Stimulated activated CD8-positive, alpha-beta memory T cell treated with anti-CD3 and anti-CD28 coated beads, Interleukin-2, amount 100 ng/mL, for 1 hour (primary cell): ENCODE measurements around the gene TOP3B.

Experiments
- DNase-seq, 2 donors: peaks; one replicate each; pipeline ENCODE4 v3.0.0-alpha.2; 2020; ENCODE audit warnings: low read depth in 2 of 2

The TOP3B gene

GRCh38 chr22:21982338-21982965, at the start of gene TOP3B:
TSS of gene TOP3B (minus strand) at chr22:21982787. CDS start at chr22:21975709, 7,078 bp downstream.
- peak; percentile 67 to 71 for DNase-seq

- DNase-seq: no peak
These were observed 48.8 kb upstream of the TOP3B start for GRCh38 chr22:22031183-22031945.

GRCh38 chr22:22030493-22031182, 48.1 kb upstream of the TOP3B start:
- no peak for DNase-seq

- DNase-seq: no peak
These were observed 45.4 kb upstream of the TOP3B start for GRCh38 chr22:22027955-22028354.

GRCh38 chr22:22026157-22026831, 43.7 kb upstream of the TOP3B start:
- no peak for DNase-seq

GRCh38 chr22:22025320-22026156, 43.0 kb upstream of the TOP3B start:
- no peak for DNase-seq

- no peak for DNase-seq
These were observed 41.9 kb upstream of the TOP3B start for GRCh38 chr22:22024440-22024839.

- no peak for DNase-seq
These were observed 41.1 kb upstream of the TOP3B start for GRCh38 chr22:22023581-22024137.

GRCh38 chr22:22022947-22023534, 40.5 kb upstream of the TOP3B start:
- DNase-seq: no peak

GRCh38 chr22:22022255-22022840, 39.8 kb upstream of the TOP3B start:
- DNase-seq: no peak

- DNase-seq: no peak
These were observed 38.7 kb upstream of the TOP3B start for GRCh38 chr22:22021162-22021750.

- DNase-seq: no peak
These were observed 37.9 kb upstream of the TOP3B start for GRCh38 chr22:22020425-22020852.

- DNase-seq: no peak
These were observed 37.3 kb upstream of the TOP3B start for GRCh38 chr22:22019659-22020424.

GRCh38 chr22:22018825-22019658, 36.5 kb upstream of the TOP3B start:
- DNase-seq: no peak

- DNase-seq: no peak
These were observed 33.0 kb upstream of the TOP3B start for GRCh38 chr22:22015631-22016030.

GRCh38 chr22:22014285-22014659, 31.7 kb upstream of the TOP3B start:
- DNase-seq: no peak

GRCh38 chr22:22013559-22014284, 31.1 kb upstream of the TOP3B start:
- DNase-seq: no peak
